GM18511 (cell line): ENCODE data around the gene MSANTD2.

Source experiments
- ATAC-seq: cut with Tn5 transposase; IDR thresholded peaks from one replicate; pipeline ENCODE4 v1.9.1; 2021; ENCODE audit warnings: mild to moderate bottlenecking, moderate library complexity; ENCODE audit not compliant: unreplicated experiment

MSANTD2 gene

GRCh38 chr11:124739479-124740276 is 60.5 kb downstream of the MSANTD2 start, which contains the start of gene NRGN:
Gene NRGN (plus strand): TSS chr11:124739942. CDS start chr11:124740085, 143 bp downstream.
- ATAC-seq = peak; percentile 98

DNA sequence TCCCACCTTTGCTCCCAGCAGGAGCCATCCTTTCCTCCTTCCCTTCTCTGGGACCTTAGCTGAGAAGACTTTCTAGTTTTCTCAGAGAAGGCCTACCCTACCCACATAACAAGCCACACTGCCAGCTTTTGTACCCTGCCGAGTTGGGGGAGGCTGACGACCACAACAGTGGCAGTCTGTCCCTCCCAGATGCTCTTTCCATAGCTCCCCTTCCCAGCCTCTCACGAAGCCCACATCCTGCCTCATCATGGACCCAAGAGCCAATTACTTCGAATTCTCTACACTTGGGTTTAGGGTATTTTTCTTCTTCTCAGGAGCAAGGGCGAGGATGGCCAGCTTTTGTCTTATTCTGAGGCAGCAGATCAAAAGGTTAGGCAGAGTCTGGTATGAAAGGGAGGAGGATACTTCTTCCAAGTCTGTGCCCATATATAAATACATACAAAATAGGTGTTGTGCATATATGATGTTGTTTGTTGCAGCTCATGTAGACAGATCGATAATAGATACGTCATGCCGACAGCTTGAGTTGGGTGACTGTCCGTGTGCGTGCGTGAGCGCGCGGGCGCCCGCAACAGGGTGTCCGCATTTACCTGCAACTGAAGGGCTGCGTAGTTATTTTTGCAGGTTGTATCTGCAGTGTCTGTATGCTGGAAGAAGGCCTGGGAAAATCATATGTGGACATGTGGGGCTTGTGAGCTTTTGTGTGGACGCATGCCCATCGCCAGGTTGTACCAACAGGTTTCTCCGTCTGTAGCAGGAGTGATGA is 61.3 kb downstream of the MSANTD2 start:
- no peak for ATAC-seq

DNA sequence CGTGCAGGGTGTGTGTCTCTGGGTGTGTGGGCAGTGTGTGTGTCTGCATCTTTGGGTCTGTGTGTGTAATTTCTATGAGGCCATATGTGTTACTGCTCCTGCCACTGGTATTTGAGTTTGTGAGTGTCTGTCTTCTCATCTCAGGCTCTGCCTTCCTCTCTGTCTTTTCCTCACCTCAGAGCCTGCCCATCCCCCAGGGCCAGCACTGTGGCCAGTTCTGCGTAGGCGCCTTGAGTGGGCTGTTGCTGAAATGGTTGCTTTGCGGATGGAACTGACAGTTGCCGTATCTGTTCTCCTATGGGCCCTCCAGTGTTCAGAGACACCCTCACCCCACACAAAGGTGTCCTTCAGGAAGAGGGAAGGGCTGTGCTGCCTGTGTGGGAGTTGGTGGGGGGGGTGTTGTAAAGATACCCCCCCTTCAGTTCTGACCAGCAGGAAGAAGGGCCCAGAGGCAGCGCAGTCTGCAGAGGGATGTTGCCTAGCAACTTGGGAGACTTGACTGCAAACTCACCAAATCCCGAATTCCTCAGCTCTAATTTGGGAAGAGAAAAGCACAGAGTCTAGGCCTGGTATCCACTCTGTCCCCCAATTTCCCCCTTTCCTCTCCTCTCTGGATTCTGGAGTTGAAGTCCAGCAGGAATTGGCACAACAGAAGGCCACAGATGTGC is 62.4 kb downstream of the MSANTD2 start:
- no peak for ATAC-seq

- ATAC-seq = no peak
These were observed 63.5 kb downstream of the MSANTD2 start for GRCh38 chr11:124736736-124737135.

- ATAC-seq = no peak
These were observed 68.0 kb downstream of the MSANTD2 start for GRCh38 chr11:124732230-124732629.

DNA sequence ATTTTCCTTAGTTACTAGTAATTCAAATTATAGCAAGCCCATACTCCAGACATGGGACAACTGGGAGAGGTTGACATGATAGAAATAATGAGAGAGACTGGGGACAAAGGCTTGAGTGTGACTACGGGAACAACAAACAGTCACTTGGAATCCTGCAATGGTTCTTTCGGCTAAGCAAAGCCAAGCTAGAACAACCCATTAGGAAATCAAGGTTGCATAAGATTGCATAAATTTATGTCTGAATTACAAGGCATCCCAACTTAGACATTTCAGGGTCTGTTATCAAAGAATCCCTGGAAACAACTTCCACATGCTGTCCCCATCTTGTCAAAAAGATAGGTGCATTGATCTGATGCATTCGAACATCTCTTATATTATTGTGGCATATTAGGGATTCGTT is 70.6 kb downstream of the MSANTD2 start:
- ATAC-seq = no peak

DNA sequence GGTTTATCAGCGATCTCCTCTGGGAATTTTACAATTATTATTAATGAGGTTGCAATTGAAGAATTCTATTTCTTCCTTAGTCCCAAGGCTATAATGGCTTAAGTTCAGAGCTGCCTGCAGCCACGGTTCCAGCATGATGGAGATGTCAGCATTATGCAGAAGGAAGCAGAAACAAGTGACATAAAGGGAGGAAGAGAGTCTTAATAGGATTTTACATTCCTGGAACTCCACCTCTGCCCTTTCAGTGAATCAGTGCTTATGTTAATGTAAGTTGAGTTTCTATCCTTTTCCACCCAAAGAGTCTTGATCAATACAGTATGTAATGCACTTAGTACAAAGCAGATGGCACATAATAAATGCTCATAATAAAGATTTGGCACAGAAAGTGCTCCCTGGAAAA is 72.1 kb downstream of the MSANTD2 start:
- no peak for ATAC-seq

DNA sequence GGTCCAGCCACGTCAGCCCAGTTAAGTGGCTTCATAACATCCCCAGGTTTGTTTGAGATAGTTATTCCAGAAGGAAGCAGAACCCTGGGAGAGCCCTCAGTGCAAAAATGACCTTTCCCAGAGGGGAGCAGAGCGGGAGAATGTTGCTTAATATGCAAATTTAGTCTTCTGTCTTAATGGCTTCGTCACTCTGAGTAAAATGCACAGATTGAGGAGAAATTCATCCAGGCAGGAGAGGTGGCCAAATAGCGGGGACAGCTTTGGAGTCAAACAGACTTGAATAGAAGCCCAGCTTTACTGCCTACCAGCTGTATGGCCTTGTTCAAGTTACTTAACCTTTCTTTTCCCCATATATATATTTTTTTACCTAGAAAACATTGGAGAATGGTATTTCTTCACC is 72.7 kb downstream of the MSANTD2 start:
- no peak for ATAC-seq

- peak; percentile 31 for ATAC-seq
These were observed 74.5 kb downstream of the MSANTD2 start for GRCh38 chr11:124725719-124726105.

DNA sequence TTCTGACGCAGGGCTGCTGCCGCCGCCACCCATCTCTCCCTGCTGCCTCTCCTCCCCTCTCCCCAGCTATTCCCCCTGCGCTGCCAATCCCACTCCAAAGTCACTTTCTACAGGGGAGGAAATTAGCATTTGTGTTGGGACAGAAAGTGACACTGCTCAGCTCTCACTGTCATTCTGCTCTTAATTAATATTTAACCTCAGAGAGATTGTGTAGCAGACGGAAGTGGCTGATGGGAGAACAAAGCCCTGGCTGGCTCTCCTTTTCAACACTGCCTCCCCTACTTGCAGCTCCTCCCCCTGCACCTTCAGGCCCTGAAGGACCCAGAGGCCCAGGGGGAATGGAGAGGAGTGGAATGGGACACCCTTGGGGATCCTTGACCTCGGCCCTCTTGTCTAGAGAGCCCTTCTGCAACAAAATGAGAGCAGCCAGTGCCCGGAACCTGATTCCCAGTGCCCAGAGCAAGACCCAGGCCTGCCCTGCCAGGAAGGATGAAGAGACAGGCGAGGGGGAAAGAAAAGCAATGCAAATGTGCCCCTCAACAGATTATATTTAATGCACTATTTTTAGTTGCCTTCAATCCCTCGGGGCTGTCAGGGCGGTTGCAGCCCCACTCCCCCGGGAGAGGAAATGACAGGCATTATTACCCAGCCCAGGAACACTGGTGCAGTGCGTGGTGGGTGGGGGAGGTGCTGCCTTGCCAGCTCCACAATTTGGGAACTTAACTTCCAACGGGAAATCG is 75.1 kb downstream of the MSANTD2 start:
- peak; percentile 95 for ATAC-seq

DNA sequence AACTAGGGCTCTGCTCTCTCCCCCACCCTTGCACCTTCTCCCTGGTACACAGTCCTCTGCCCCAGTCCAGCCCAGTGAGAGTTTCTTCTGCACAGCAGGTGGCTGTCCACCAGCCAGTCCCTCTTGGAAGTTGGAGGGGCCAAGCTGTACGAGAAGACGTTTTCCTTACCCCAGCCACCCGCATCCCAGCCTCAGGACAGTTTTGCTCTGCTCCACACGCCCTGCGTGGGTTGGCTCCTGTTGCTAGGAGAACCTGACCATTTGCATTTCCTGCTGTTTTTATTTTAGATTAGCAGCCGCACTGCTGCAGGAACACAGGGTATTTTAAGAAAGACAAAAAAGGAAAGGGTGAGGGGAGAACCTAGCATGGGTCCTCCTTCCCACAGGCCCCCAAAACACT is 78.0 kb downstream of the MSANTD2 start:
- ATAC-seq = no peak

GRCh38 chr11:124719534-124719933 is 80.7 kb downstream of the MSANTD2 start:
- ATAC-seq = no peak

DNA sequence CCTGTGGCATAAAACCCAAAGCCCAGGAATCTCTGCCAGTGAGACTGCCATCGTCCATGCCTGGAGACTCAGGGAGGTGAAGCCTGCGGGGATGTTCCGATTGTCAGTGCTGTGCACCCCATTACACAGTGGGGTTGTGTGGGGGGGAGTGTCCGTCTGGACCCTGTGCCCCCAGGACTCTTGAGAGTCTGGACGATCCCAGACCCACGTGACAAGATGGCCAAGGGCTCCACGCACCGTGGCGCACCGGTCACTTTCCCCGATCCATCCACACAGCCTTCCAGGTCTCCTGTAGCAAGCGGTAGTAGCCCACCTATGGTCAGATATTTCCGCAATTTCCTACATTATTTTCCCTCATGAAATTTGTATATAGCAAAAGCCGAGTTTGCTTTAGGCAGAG is 81.4 kb downstream of the MSANTD2 start:
- ATAC-seq = no peak

GRCh38 chr11:124717786-124718651 is 82.2 kb downstream of the MSANTD2 start:
- no peak for ATAC-seq

- ATAC-seq = no peak
These were observed 82.8 kb downstream of the MSANTD2 start for GRCh38 chr11:124717421-124717785.

- ATAC-seq = no peak
These were observed 83.6 kb downstream of the MSANTD2 start for GRCh38 chr11:124716591-124716990.
